PFSK-1 (cell line): Measurements from ENCODE around the gene FAM13A.

Experiments used
- POLR2AphosphoS5 ChIP-seq: IDR thresholded peaks from 2 replicates; pipeline ENCODE4 v1.6.1; 2012; ENCODE audit warnings: low read depth, mild to moderate bottlenecking, control low read depth, low read length, moderate library complexity
- SIN3A ChIP-seq: IDR thresholded peaks from 2 replicates; pipeline ENCODE4 v1.6.1; 2012; ENCODE audit warnings: mild to moderate bottlenecking, low read length, moderate library complexity, borderline replicate concordance; ENCODE audit not compliant: insufficient read depth

DNA sequence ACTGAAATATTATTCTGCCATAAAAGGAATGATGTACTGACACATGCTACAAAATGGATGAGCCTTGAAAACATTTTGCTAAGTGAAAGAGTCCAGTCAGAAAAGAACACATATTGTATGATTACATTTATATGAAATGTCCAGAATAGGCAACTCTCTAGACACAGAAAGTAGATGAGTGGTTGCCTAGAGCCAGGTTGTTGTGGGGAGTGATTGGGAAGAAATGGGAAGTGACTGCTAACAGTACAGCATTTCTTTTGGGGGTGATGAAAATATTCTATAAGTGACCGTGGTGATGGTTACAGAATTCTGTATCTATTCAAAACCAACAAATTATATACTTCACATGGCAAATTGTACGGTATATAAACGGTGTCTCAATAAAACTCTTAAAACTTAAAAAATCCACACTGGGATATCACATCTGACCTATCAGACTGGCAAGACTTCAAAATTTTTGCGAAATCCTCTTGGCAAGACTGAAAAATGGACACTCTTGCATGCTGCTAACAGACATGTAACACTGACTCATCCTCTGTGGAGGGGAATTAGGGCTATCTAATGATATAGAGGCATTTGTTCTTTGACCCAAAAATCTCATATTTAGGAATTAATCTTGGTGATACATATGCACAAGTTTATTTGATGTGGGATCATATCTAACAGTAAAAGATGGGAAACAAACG, 71.8 kb downstream of the FAM13A start:
- TF ChIP-seq SIN3A, result no peak
- TF ChIP-seq POLR2AphosphoS5, result no peak
